Measurements from ENCODE around the gene PDHA1. TPM values are rescaled to one million over a fixed set of nuclear protein-coding genes. Genes with fewer than 3 reads are reported as not detected.

Gene PDHA1
- total and polyA plus RNA-seq, 2 of the 4 experiments (the other 2 are of a cell fraction), result 53.9 to 141 TPM

- ChIA-PET CTCF (interaction anchor here (1.5 kb wide), 1 partner anchor 16 kb away, joined by 4 read pairs; no protein-coding TSS in a partner anchor), POLR2A (ENCODE audit: unreplicated experiment) (no interaction called here)
- H3K14ac ChIP-seq (replicated peaks; ENCODE audit: low read depth, low read length), result no peak overlapping the region
- H2BK5ac ChIP-seq (ENCODE audit: low read depth, low read length, poor library complexity, severe bottlenecking), result no peak overlapping the region
- no peaks in the 10 kb centered on the region for H3K79me1 ChIP-seq (ENCODE audit: low read depth in 1 of 2, low read length in 2 of 2)
- H3K18ac ChIP-seq (ENCODE audit: low read depth, low read length), result no peak overlapping the region
- H4K20me1 ChIP-seq (ENCODE audit: insufficient read depth, low read length), result no peaks in the 10 kb centered on the region
- dilution Hi-C loops (cut with HindIII; ENCODE audit: low sequenced_read_pairs, unreplicated experiment) (no loop called here), intact Hi-C loops (cut with micrococcal nuclease) (no loop called here), in situ Hi-C loops (cut with MboI; ENCODE audit: low sequenced_read_pairs) (loop anchor here (25.0 kb wide), 1 partner anchor 674 kb away; no protein-coding TSS in a partner anchor)
- no peak overlapping the region for H2AK9ac ChIP-seq (replicated peaks; ENCODE audit: low read depth, low read length, poor library complexity)
- DNase-seq, result no peak
- H2AK5ac ChIP-seq (ENCODE audit: low read depth, low read length), result no peak overlapping the region
- H4K5ac ChIP-seq (ENCODE audit: low read depth, low read length), result no peak overlapping the region
- H3K4me2 ChIP-seq (ENCODE audit: low read depth, low read length), result no peak overlapping the region
- ATAC-seq (ENCODE audit: low read depth), result no peak
- H2BK20ac ChIP-seq (ENCODE audit: low read depth, low read length), result no peak overlapping the region
- TF ChIP-seq NFE2L2 (IDR thresholded peaks at IDR 0.05; ENCODE audit: low read depth, low read length), result no peak
- no peak for TF ChIP-seq RFX5 (IDR thresholded peaks at IDR 0.05; ENCODE audit: low read depth, low read length)
- no peak for TF ChIP-seq ELK1 (IDR thresholded peaks at IDR 0.05; ENCODE audit: borderline replicate concordance, low read depth, low read length)
- no peak for TF ChIP-seq SMC3 (IDR thresholded peaks at IDR 0.05; ENCODE audit: low read depth, low read length)
- TF ChIP-seq FOS (IDR thresholded peaks at IDR 0.05; ENCODE audit: low read depth, low read length), result no peak
- TF ChIP-seq MXI1 (IDR thresholded peaks at IDR 0.05; ENCODE audit: borderline replicate concordance, low read depth, low read length), result no peak
- TF ChIP-seq, protein P1, sequence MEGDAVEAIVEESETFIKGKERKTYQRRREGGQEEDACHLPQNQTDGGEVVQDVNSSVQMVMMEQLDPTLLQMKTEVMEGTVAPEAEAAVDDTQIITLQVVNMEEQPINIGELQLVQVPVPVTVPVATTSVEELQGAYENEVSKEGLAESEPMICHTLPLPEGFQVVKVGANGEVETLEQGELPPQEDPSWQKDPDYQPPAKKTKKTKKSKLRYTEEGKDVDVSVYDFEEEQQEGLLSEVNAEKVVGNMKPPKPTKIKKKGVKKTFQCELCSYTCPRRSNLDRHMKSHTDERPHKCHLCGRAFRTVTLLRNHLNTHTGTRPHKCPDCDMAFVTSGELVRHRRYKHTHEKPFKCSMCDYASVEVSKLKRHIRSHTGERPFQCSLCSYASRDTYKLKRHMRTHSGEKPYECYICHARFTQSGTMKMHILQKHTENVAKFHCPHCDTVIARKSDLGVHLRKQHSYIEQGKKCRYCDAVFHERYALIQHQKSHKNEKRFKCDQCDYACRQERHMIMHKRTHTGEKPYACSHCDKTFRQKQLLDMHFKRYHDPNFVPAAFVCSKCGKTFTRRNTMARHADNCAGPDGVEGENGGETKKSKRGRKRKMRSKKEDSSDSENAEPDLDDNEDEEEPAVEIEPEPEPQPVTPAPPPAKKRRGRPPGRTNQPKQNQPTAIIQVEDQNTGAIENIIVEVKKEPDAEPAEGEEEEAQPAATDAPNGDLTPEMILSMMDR (conservative IDR thresholded peaks at IDR 0.05; ENCODE audit: low read depth, low read length), result no peak
- no peak for TF ChIP-seq BHLHE40 (IDR thresholded peaks at IDR 0.05; ENCODE audit: low read depth, low read length)
- TF ChIP-seq MAZ (IDR thresholded peaks at IDR 0.05; ENCODE audit: borderline replicate concordance, low read depth, low read length), result no peak
- no peak for TF ChIP-seq CEBPB (IDR thresholded peaks at IDR 0.05; ENCODE audit: low read depth, low read length)
- TF ChIP-seq RAD21 (IDR thresholded peaks at IDR 0.05; ENCODE audit: low read length), result no peak
- TF ChIP-seq CHD1 (IDR thresholded peaks at IDR 0.05; ENCODE audit: low read depth, low read length), result no peak
- no peak for TF ChIP-seq RCOR1 (IDR thresholded peaks at IDR 0.05; ENCODE audit: insufficient replicate concordance, low read length)
- no peak for TF ChIP-seq MAFK (IDR thresholded peaks at IDR 0.05; ENCODE audit: low read depth, low read length)
- TF ChIP-seq, protein P2, sequence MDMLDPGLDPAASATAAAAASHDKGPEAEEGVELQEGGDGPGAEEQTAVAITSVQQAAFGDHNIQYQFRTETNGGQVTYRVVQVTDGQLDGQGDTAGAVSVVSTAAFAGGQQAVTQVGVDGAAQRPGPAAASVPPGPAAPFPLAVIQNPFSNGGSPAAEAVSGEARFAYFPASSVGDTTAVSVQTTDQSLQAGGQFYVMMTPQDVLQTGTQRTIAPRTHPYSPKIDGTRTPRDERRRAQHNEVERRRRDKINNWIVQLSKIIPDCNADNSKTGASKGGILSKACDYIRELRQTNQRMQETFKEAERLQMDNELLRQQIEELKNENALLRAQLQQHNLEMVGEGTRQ (IDR thresholded peaks at IDR 0.05; ENCODE audit: low read depth, low read length), result no peak
- no peak for TF ChIP-seq POLR2A (IDR thresholded peaks at IDR 0.05; ENCODE audit: low read depth, low read length)
- no peaks in the 10 kb centered on the region for H3K27me3 ChIP-seq (ENCODE audit: control insufficient read depth, insufficient read depth, low read length)
- no peak overlapping the region for H3K23ac ChIP-seq (ENCODE audit: low read depth, low read length)
- H4K8ac ChIP-seq (ENCODE audit: low read depth in 2 of 2, low read length in 2 of 2), result no peak overlapping the region
- H3K4me3 ChIP-seq (ENCODE audit: insufficient read depth, low read depth, low read length), result no peak overlapping the region
- H3K4me1 ChIP-seq (ENCODE audit: control insufficient read depth, insufficient read depth, low read length), result no peaks in the 10 kb centered on the region
- H3K9me1 ChIP-seq (ENCODE audit: insufficient read depth, low read length), result no peaks in the 10 kb centered on the region
- no peaks in the 10 kb centered on the region for H3K36me3 ChIP-seq (ENCODE audit: control insufficient read depth, insufficient read depth, low read length)
- H2AFZ ChIP-seq (replicated peaks; ENCODE audit: low read length, poor library complexity), result no peak overlapping the region
- H3K9ac ChIP-seq (ENCODE audit: low read depth, low read length), result no peak overlapping the region
- H4K91ac ChIP-seq (ENCODE audit: insufficient read depth, low read depth, low read length), result no peak overlapping the region
- 100% methylated on average over 1 of the region's 13 CpGs; no CpG with 5 or more reads in 1 of the 2 experiments for WGBS, 2 experiments (ENCODE audit: extremely low coverage in 2 of 2, insufficient read length in 1 of 2)
- H3K9me3 ChIP-seq (ENCODE audit: control insufficient read depth, insufficient read depth, low read length), result no peaks in the 10 kb centered on the region
- H2BK15ac ChIP-seq (ENCODE audit: low read depth, low read length), result no peak overlapping the region
- no peak overlapping the region for H3K27ac ChIP-seq (ENCODE audit: insufficient read depth, low read length)
- H2BK120ac ChIP-seq (ENCODE audit: low read depth, low read length), result no peak overlapping the region
- BruUV-seq (replicated peaks), result no TSS peak
- H3K56ac ChIP-seq (ENCODE audit: extremely low read depth, insufficient read depth, low read length), result no peak overlapping the region
- H3K4ac ChIP-seq (ENCODE audit: low read depth, low read length), result no peak overlapping the region
Observed at GRCh38 chrX:19388064-19388679, 44.4 kb downstream of the PDHA1 start.

Measured in IMR-90 (cell line).